GM18511 (cell line): Measurements from ENCODE around the gene GPR142.
"Not testable (repeated sequence)": the region's sequence is repeated elsewhere in the genome, so short reads cannot be mapped to it uniquely, and the experiment has no call there.

ENCODE experiments used
- ATAC-seq: cut with Tn5 transposase; IDR thresholded peaks from one replicate; pipeline ENCODE4 v1.9.1; 2021; ENCODE audit warnings: mild to moderate bottlenecking, moderate library complexity; ENCODE audit not compliant: unreplicated experiment

GPR142 gene

GRCh38 chr17:74390680-74391653 is 23.7 kb downstream of the GPR142 start:
- ATAC-seq, result no peak

GRCh38 chr17:74391771-74392170 is 24.5 kb downstream of the GPR142 start:
- ATAC-seq, result no peak

- ATAC-seq, result no peak
These were observed 25.5 kb downstream of the GPR142 start for GRCh38 chr17:74392848-74393247.

- no peak for ATAC-seq
These were observed 26.1 kb downstream of the GPR142 start for GRCh38 chr17:74393346-74393942.

GRCh38 chr17:74394275-74394950 is 27.1 kb downstream of the GPR142 start:
- ATAC-seq, result no peak

GRCh38 chr17:74394977-74395376 is 27.7 kb downstream of the GPR142 start:
- ATAC-seq, result no peak

- ATAC-seq, result no peak
These were observed 29.3 kb downstream of the GPR142 start for GRCh38 chr17:74396567-74396966.

GRCh38 chr17:74402048-74402447 is 34.7 kb downstream of the GPR142 start:
- ATAC-seq, result no peak

- no peak for ATAC-seq
These were observed 36.3 kb downstream of the GPR142 start for GRCh38 chr17:74403512-74404137.

GRCh38 chr17:74404218-74404617 is 36.9 kb downstream of the GPR142 start:
- ATAC-seq, result no peak

GRCh38 chr17:74404789-74405188 is 37.5 kb downstream of the GPR142 start:
- no peak for ATAC-seq

- ATAC-seq, result not testable (repeated sequence)
These were observed 38.0 kb downstream of the GPR142 start for GRCh38 chr17:74405311-74405710.

GRCh38 chr17:74407384-74407783 is 40.1 kb downstream of the GPR142 start:
- ATAC-seq, result no peak

GRCh38 chr17:74408262-74408661 is 41.0 kb downstream of the GPR142 start:
- no peak for ATAC-seq

GRCh38 chr17:74408815-74409214 is 41.5 kb downstream of the GPR142 start:
- ATAC-seq, result no peak

GRCh38 chr17:74410001-74410443 is 42.7 kb downstream of the GPR142 start:
- ATAC-seq, result no peak

- no peak for ATAC-seq
These were observed 45.3 kb downstream of the GPR142 start for GRCh38 chr17:74412581-74412980.

GRCh38 chr17:74413491-74413890 is 46.2 kb downstream of the GPR142 start:
- ATAC-seq, result no peak

- ATAC-seq, result no peak
These were observed 47.2 kb downstream of the GPR142 start for GRCh38 chr17:74414510-74414909.

- no peak for ATAC-seq
These were observed 48.5 kb downstream of the GPR142 start for GRCh38 chr17:74415608-74416396.
